ENCODE measurements around the gene AFF3.

DNA sequence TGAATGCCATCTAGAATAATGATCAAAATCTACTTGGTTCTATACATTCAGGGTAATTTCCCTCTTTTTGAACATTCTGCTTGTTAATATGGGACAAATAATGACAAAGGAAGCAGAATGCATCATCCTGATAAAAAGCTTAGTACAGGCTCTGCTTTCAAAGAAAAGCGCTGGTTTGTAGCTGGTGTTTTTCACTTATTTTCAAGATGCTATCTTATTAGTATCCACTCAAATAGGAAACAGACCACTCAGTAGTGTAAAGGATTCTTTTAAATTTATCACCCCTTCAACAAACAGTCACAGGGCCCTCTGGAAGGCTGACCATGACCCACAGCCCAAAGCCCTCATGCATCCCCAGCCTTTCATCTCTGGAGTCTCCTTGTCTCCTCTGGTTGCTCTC lies 18.0 kb upstream of the AFF3 start:
- TF ChIP-seq, protein P1, sequence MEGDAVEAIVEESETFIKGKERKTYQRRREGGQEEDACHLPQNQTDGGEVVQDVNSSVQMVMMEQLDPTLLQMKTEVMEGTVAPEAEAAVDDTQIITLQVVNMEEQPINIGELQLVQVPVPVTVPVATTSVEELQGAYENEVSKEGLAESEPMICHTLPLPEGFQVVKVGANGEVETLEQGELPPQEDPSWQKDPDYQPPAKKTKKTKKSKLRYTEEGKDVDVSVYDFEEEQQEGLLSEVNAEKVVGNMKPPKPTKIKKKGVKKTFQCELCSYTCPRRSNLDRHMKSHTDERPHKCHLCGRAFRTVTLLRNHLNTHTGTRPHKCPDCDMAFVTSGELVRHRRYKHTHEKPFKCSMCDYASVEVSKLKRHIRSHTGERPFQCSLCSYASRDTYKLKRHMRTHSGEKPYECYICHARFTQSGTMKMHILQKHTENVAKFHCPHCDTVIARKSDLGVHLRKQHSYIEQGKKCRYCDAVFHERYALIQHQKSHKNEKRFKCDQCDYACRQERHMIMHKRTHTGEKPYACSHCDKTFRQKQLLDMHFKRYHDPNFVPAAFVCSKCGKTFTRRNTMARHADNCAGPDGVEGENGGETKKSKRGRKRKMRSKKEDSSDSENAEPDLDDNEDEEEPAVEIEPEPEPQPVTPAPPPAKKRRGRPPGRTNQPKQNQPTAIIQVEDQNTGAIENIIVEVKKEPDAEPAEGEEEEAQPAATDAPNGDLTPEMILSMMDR (IDR thresholded peaks at IDR 0.05; ENCODE audit: poor library complexity): no peak
- TF ChIP-seq EZH2 (IDR thresholded peaks at IDR 0.05; ENCODE audit: borderline replicate concordance): no peak

All from hepatocyte (in vitro differentiated cells).